ENCODE measurements around the gene CAST.

The CAST gene

DNA sequence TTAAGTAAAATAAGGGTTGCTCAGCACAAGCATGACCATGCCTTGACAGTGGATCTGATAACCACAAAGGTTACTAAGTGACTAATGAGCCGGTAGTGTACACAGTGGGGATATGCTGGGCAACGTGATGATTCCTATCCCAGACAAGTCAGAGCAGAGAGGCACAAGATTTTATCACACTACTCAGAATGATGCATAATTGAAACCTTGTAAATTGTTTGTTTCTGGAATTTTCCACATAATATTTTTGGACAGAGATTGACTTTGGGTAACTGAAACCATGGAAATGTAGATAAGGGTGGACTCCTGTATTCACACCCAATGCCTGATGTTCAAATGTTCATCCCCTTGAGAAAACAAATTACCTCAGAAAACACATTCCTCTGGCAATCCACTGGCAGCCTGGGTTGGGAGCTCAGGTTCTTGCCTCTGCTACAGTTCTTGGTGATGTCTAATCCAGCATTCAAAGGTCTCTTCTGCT lies 161.8 kb downstream of the CAST start:
- peak; percentile 96 for DNase-seq

All from kidney glomerular epithelial cell (primary cell).